A549 treated with CpdA at 1 μM for 4 hours (cell line): ENCODE measurements around the gene KLHL13. TPM values are rescaled to one million over a fixed set of nuclear protein-coding genes. Genes with fewer than 3 reads are reported as not detected.

Experiments used
- total RNA-seq: library from RNA; stranded (reverse); fragments of 200-300 nt; extraction: Qiagen RNA extraction; gene quantifications from 5 replicates; pipeline ENCODE4 v1.2.3, GENCODE V29; 2022; ENCODE audit warnings: low read depth

Gene KLHL13, protein sequence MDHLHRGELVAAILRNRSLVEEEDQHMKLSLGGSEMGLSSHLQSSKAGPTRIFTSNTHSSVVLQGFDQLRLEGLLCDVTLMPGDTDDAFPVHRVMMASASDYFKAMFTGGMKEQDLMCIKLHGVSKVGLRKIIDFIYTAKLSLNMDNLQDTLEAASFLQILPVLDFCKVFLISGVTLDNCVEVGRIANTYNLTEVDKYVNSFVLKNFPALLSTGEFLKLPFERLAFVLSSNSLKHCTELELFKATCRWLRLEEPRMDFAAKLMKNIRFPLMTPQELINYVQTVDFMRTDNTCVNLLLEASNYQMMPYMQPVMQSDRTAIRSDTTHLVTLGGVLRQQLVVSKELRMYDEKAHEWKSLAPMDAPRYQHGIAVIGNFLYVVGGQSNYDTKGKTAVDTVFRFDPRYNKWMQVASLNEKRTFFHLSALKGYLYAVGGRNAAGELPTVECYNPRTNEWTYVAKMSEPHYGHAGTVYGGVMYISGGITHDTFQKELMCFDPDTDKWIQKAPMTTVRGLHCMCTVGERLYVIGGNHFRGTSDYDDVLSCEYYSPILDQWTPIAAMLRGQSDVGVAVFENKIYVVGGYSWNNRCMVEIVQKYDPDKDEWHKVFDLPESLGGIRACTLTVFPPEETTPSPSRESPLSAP
- total RNA-seq, result 0.25 to 0.39 TPM (median 0.34 TPM) in 5 replicates

GRCh38 chrX:118116713-118117550 lies at the start of gene KLHL13:
TSS of gene KLHL13 (minus strand) at chrX:118116810. CDS start at chrX:118028473, 88,337 bp downstream.

Other genes starting within 250 kb of the KLHL13 start
- gene WDR44, start 229.3 kb upstream of the KLHL13 start, total RNA-seq, result 10.3 to 16.0 TPM (median 12.3 TPM) in 5 replicates